ENCODE measurements around the gene KIF11. TPM values are rescaled to one million over a fixed set of nuclear protein-coding genes. Genes with fewer than 3 reads are reported as not detected.
"Not testable (repeated sequence)": the region's sequence is repeated elsewhere in the genome, so short reads cannot be mapped to it uniquely, and the experiment has no call there.

The KIF11 gene
- total RNA-seq, 1 experiment from 2014 or later, result 14.2 TPM

DNA sequence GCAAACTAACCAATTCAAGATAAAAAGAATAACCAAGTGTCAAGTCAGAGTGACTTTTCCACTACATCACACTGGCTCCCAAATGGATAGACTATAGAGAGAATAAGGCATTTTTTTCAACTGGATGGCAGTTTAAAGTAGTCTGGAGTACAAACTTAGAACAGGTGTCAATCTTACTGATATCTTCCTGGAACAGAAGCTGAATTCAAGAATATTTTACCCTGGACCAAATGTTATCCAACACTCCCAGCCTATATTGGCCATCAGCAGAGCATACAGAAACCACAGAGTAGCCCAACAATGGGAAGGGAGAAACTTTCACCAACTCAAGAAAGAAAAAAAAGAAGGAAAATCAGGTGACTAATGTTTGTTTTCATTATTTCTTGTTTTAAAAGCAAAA is 30.5 kb upstream of the KIF11 start:
- Histone ChIP-seq H3K4me3 (ENCODE audit: low read length) (no peak overlapping the region), H3K4me1 (ENCODE audit: low read length) (peaks cover 6% of the 10 kb centered on the region), H3K27ac (ENCODE audit: low read length) (no peak overlapping the region), H3K9me3 (ENCODE audit: low read length) (no peaks in the 10 kb centered on the region), H3K27me3 (ENCODE audit: low read length) (no peaks in the 10 kb centered on the region), H3K36me3 (ENCODE audit: insufficient read depth, low read length) (peaks cover 13% of the 10 kb centered on the region), H3K4me2 (ENCODE audit: low read depth, low read length, poor library complexity, severe bottlenecking) (no peak overlapping the region), H3K9me2 (replicated peaks; ENCODE audit: insufficient read depth, low read length) (no peaks in the 10 kb centered on the region), H3K9ac (ENCODE audit: low read length) (no peak overlapping the region), H2AFZ (ENCODE audit: low read length) (no peak overlapping the region), H4K20me1 (ENCODE audit: insufficient read depth, low read depth, low read length) (no peaks in the 10 kb centered on the region), H3K79me2 (ENCODE audit: low read length) (peaks cover 62% of the 10 kb centered on the region)
- DNase-seq, result no peak

DNA sequence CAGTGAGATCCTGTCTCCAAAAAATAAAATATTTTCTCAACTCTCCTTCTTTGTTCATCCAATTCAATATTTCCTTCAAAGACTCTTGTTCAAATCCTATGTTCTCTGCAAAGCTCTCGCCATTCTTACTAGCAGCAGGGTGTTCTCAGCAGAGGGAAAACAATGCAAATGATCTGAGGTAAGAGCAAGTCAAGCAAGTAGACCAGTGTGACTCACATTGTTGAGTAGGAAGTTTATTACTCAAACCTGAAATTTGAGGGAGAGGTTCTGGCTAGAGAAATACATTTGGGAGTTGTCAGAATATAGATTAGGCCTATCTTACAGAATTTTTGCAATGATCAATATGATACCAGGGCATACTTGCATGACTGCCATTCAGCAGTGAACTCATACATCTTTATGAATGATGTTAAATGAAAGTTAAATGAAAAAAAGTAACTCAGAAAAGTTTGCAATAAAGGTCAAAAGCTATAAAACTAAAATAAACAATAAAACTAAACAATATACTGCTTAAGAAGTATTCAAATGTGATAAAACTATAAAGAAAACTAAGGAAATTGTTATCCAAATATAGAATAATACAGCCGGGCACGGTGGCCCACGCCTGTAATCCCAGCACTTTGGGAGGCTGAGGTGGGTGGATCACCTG is 24.9 kb upstream of the KIF11 start:
- H3K9me2 ChIP-seq (replicated peaks; ENCODE audit: insufficient read depth, low read length), result no peaks in the 10 kb centered on the region
- peak overlapping the region; percentile 75 for H3K27ac ChIP-seq (ENCODE audit: low read length)
- H3K4me2 ChIP-seq (ENCODE audit: low read depth, low read length, poor library complexity, severe bottlenecking), result peak overlapping the region; percentile 62
- peaks cover 6% of the 10 kb centered on the region; the same call in 1 of the 2 replicates for H4K20me1 ChIP-seq (ENCODE audit: insufficient read depth, low read depth, low read length)
- H3K4me3 ChIP-seq (ENCODE audit: low read length), result no peak overlapping the region; the same call in 1 of the 2 replicates
- peaks cover 46% of the 10 kb centered on the region for H3K4me1 ChIP-seq (ENCODE audit: low read length)
- no peaks in the 10 kb centered on the region for H3K36me3 ChIP-seq (ENCODE audit: insufficient read depth, low read length)
- peak overlapping the region; percentile 43; the same call in 1 of the 2 replicates for H3K9ac ChIP-seq (ENCODE audit: low read length)
- no peaks in the 10 kb centered on the region for H3K9me3 ChIP-seq (ENCODE audit: low read length)
- H2AFZ ChIP-seq (ENCODE audit: low read length), result no peak overlapping the region
- peak; percentile 63 for DNase-seq
- no peaks in the 10 kb centered on the region for H3K27me3 ChIP-seq (ENCODE audit: low read length)
- peaks cover 86% of the 10 kb centered on the region for H3K79me2 ChIP-seq (ENCODE audit: low read length)

DNA sequence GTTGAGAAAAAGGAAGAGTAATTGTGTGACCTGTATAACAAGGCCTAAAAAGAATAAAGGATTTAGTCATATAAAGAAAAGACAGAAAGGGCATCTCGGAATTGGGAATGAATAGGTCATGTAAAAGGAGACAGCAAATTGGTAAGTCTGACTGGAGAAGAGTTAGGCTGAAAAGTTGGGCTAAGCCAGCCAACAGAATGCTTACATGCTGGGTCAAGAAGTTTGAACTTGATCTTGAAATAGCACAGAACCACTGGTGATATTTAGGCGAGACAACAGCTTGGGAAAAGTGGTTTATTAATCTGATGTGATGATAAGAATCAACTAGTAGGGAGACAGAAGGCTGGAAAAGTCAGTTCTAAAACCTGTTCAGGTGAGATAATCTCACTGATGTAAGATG is 23.9 kb upstream of the KIF11 start:
- H3K27ac ChIP-seq (ENCODE audit: low read length), result no peak overlapping the region
- no peaks in the 10 kb centered on the region for H3K27me3 ChIP-seq (ENCODE audit: low read length)
- no peak overlapping the region for H2AFZ ChIP-seq (ENCODE audit: low read length)
- no peaks in the 10 kb centered on the region for H3K36me3 ChIP-seq (ENCODE audit: insufficient read depth, low read length)
- H3K9ac ChIP-seq (ENCODE audit: low read length), result no peak overlapping the region
- no peak overlapping the region for H3K4me3 ChIP-seq (ENCODE audit: low read length)
- H3K4me1 ChIP-seq (ENCODE audit: low read length), result peaks cover 46% of the 10 kb centered on the region
- no peak for DNase-seq
- peaks cover 87% of the 10 kb centered on the region for H3K79me2 ChIP-seq (ENCODE audit: low read length)
- H3K9me3 ChIP-seq (ENCODE audit: low read length), result no peaks in the 10 kb centered on the region
- peaks cover 6% of the 10 kb centered on the region; the same call in 1 of the 2 replicates for H4K20me1 ChIP-seq (ENCODE audit: insufficient read depth, low read depth, low read length)
- no peak overlapping the region for H3K4me2 ChIP-seq (ENCODE audit: low read depth, low read length, poor library complexity, severe bottlenecking)
- H3K9me2 ChIP-seq (replicated peaks; ENCODE audit: insufficient read depth, low read length), result no peaks in the 10 kb centered on the region

DNA sequence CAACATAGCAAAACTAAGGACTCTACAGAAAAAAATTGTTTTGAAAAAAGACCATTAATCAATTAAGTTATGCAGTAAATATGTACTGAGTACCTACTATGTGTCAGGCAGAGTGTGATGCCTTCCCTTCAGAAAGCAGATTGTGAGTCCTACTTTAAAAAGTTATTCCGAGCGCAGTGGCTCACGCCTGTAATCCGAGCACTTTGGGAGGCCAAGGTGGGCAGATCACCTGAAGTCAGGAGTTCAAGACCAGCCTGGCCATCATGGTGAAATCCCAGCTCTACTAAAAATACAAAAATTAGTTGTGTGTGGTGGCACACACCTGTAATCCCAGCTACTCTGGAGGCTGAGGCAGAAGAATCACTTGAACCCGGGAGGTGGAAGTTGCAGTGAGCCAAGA is 23.3 kb upstream of the KIF11 start:
- Histone ChIP-seq H3K4me1 (ENCODE audit: low read length) (peaks cover 47% of the 10 kb centered on the region), H3K79me2 (ENCODE audit: low read length) (peaks cover 82% of the 10 kb centered on the region)
- H3K27ac ChIP-seq (ENCODE audit: low read length); H3K4me2 ChIP-seq (ENCODE audit: low read depth, low read length, poor library complexity, severe bottlenecking); H3K9ac ChIP-seq (ENCODE audit: low read length); H3K9me3 ChIP-seq (ENCODE audit: low read length); H3K4me3 ChIP-seq (ENCODE audit: low read length); H3K36me3 ChIP-seq (ENCODE audit: insufficient read depth, low read length); H3K27me3 ChIP-seq (ENCODE audit: low read length); DNase-seq; H2AFZ ChIP-seq (ENCODE audit: low read length); H3K9me2 ChIP-seq (replicated peaks; ENCODE audit: insufficient read depth, low read length); H4K20me1 ChIP-seq (ENCODE audit: insufficient read depth, low read depth, low read length): not testable (repeated sequence)

DNA sequence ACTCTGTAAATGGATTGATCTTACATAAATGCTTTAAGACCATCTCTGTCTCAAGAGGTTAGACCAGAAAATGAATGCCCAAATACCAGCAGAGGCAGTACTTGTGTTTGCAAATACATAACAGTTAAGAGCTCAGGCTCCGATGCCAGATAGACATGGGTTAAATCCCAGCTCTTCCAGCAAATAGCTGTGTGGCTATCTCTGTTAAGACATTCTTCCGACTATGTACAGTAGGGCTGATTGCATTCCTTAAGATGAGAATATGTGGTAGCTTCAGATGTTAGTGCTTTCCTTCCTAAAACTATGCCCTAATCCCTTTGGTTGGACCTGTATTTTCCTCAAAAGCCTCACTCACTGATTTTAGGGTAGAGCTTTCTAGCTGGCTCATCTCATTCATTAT is 21.3 kb upstream of the KIF11 start:
- Histone ChIP-seq H3K9ac (ENCODE audit: low read length) (peak overlapping the region; percentile 94), H3K4me2 (ENCODE audit: low read depth, low read length, poor library complexity, severe bottlenecking) (peak overlapping the region; percentile 89), H2AFZ (ENCODE audit: low read length) (no peak overlapping the region), H3K4me3 (ENCODE audit: low read length) (peak overlapping the region; percentile 89), H3K9me3 (ENCODE audit: low read length) (no peaks in the 10 kb centered on the region), H4K20me1 (ENCODE audit: insufficient read depth, low read depth, low read length) (peaks cover 6% of the 10 kb centered on the region; the same call in 1 of the 2 replicates), H3K9me2 (replicated peaks; ENCODE audit: insufficient read depth, low read length) (no peaks in the 10 kb centered on the region), H3K4me1 (ENCODE audit: low read length) (peaks cover 54% of the 10 kb centered on the region), H3K36me3 (ENCODE audit: insufficient read depth, low read length) (no peaks in the 10 kb centered on the region), H3K27ac (ENCODE audit: low read length) (peak overlapping the region; percentile 29; the same call in 1 of the 2 replicates), H3K27me3 (ENCODE audit: low read length) (no peaks in the 10 kb centered on the region), H3K79me2 (ENCODE audit: low read length) (peaks cover 67% of the 10 kb centered on the region)
- no peak for DNase-seq

DNA sequence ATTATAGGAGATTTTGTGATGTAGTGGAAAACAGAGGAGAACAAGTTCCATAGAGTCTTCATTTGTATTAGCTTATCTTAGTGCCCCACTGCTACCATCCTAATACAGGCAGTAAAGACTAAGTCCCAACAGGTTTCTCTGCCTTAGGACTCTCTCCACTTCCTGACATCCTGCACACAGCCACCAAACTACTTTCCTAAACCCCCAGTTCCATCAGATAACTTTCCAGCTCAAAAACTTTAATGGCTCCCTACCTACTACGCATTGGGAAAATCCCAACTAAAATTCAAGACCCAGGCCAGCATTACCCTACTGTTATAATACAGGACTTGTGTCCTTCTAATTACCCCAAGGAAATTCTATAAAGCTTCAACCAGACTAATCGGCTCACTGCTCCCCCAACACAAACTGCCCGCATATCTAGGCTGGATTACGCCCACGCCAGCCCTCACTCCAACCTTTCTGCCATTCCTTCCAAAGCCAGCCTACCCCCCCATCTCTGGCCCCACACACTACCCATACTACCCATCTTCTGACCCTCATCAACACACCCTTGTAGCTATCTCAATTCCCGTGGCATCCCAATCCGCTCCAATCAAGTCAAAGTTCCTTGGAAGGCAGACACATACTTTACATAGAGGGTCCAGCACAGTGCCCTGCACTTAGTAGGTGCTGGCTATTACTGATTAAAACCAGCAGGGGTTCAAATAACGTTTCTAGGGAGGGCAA is 20.4 kb upstream of the KIF11 start:
- Histone ChIP-seq H3K9me3 (ENCODE audit: low read length) (no peaks in the 10 kb centered on the region), H3K79me2 (ENCODE audit: low read length) (peaks cover 58% of the 10 kb centered on the region), H3K36me3 (ENCODE audit: insufficient read depth, low read length) (no peaks in the 10 kb centered on the region), H3K4me2 (ENCODE audit: low read depth, low read length, poor library complexity, severe bottlenecking) (peak overlapping the region; percentile 89), H4K20me1 (ENCODE audit: insufficient read depth, low read depth, low read length) (peaks cover 6% of the 10 kb centered on the region; the same call in 1 of the 2 replicates), H2AFZ (ENCODE audit: low read length) (no peak overlapping the region), H3K27me3 (ENCODE audit: low read length) (no peaks in the 10 kb centered on the region), H3K4me1 (ENCODE audit: low read length) (peaks cover 47% of the 10 kb centered on the region), H3K9ac (ENCODE audit: low read length) (peak overlapping the region; percentile 94), H3K27ac (ENCODE audit: low read length) (peak overlapping the region; percentile 65), H3K4me3 (ENCODE audit: low read length) (peak overlapping the region; percentile 89), H3K9me2 (replicated peaks; ENCODE audit: insufficient read depth, low read length) (no peaks in the 10 kb centered on the region)
- DNase-seq, result no peak

DNA sequence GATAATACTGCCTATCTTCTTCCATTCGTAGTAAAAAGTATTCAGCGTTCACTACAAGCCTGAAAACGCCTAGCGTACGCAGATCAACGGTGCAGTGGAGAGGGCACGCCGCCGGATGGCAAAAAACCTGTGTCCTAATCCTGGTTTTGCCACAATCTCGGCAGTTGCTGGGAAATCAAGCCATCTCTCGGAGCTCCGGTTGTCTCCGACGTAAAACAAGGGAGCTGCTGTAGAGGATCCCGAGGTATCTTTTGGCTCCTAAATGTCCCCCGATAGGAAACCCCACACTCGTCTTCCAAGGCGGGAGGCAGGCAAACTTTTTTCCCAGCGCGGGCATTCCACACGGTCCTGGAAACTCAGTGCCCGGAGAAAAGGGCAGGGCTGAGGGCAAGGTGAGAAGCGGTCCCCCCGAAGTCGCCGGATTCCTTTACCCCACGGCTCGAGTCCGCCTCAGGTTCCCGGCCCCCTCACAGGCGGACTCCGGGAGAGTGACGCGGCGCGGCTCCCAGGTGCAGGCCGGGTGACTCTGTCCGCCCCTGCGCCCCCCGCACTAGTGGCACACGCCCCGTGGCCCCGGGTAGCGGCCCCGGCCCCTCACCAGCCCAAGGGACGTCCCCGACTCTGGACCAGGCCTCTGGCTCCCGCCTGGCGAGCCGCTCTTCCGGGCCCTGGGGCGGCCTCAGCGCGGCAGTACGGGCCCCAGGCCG is 19.7 kb upstream of the KIF11 start:
- peak overlapping the region; percentile 65 for H3K27ac ChIP-seq (ENCODE audit: low read length)
- H3K9me3 ChIP-seq (ENCODE audit: low read length), result no peaks in the 10 kb centered on the region
- peak overlapping the region; percentile 89 for H3K4me2 ChIP-seq (ENCODE audit: low read depth, low read length, poor library complexity, severe bottlenecking)
- H3K9ac ChIP-seq (ENCODE audit: low read length), result peak overlapping the region; percentile 94
- H3K4me3 ChIP-seq (ENCODE audit: low read length), result peak overlapping the region; percentile 89
- H3K9me2 ChIP-seq (replicated peaks; ENCODE audit: insufficient read depth, low read length), result no peaks in the 10 kb centered on the region
- DNase-seq, result peak; percentile 69
- peaks cover 40% of the 10 kb centered on the region for H3K4me1 ChIP-seq (ENCODE audit: low read length)
- no peaks in the 10 kb centered on the region for H3K27me3 ChIP-seq (ENCODE audit: low read length)
- peaks cover 51% of the 10 kb centered on the region for H3K79me2 ChIP-seq (ENCODE audit: low read length)
- H2AFZ ChIP-seq (ENCODE audit: low read length), result peak overlapping the region; percentile 97
- no peaks in the 10 kb centered on the region for H3K36me3 ChIP-seq (ENCODE audit: insufficient read depth, low read length)
- H4K20me1 ChIP-seq (ENCODE audit: insufficient read depth, low read depth, low read length), result peaks cover 6% of the 10 kb centered on the region; the same call in 1 of the 2 replicates
